Peyer's patch (tissue), 4 donors: ENCODE measurements around the gene COPB1.

Experiments used
- POLR2A ChIP-seq, 2 donors: fragments of 450-650 bp; IDR thresholded peaks; one replicate each; pipeline ENCODE4 v1.5.1; 2017; ENCODE audit warnings: antibody characterized with exemption in 2 of 2, mild to moderate bottlenecking in 2 of 2, moderate library complexity in 2 of 2
- TF ChIP-seq, protein P1 (sequence below), 6 experiments: fragments of 450-650 bp in 4 of 6; fragments of 200-600 bp in 2 of 6; sonication (generic) in 1 of 6; IDR thresholded peaks; one replicate each; pipeline ENCODE4 v1.5.1; 2017 to 2019; ENCODE audit warnings: antibody characterized with exemption in 6 of 6, mild to moderate bottlenecking in 3 of 6, moderate library complexity in 1 of 6

- TF ChIP-seq, protein P1, sequence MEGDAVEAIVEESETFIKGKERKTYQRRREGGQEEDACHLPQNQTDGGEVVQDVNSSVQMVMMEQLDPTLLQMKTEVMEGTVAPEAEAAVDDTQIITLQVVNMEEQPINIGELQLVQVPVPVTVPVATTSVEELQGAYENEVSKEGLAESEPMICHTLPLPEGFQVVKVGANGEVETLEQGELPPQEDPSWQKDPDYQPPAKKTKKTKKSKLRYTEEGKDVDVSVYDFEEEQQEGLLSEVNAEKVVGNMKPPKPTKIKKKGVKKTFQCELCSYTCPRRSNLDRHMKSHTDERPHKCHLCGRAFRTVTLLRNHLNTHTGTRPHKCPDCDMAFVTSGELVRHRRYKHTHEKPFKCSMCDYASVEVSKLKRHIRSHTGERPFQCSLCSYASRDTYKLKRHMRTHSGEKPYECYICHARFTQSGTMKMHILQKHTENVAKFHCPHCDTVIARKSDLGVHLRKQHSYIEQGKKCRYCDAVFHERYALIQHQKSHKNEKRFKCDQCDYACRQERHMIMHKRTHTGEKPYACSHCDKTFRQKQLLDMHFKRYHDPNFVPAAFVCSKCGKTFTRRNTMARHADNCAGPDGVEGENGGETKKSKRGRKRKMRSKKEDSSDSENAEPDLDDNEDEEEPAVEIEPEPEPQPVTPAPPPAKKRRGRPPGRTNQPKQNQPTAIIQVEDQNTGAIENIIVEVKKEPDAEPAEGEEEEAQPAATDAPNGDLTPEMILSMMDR (IDR thresholded peaks at IDR 0.05) = no peak
- no peak for TF ChIP-seq POLR2A (IDR thresholded peaks at IDR 0.05)
Measured at GRCh38 chr11:14538271-14538925, 38.8 kb upstream of the COPB1 start.
